Gastrocnemius medialis (tissue), 4 donors: Measurements from ENCODE around the gene ERFL.

ENCODE experiments used
- POLR2A ChIP-seq, 2 donors: fragments of 450-650 bp; IDR thresholded peaks; one replicate each; pipeline ENCODE4 v1.6.1; 2017; ENCODE audit warnings: antibody characterized with exemption in 2 of 2, mild to moderate bottlenecking in 2 of 2, moderate library complexity in 2 of 2
- TF ChIP-seq, protein P1 (sequence below), 5 experiments: fragments of 450-650 bp in 3 of 5; fragments of 200-600 bp in 2 of 5; sonication (generic) in 2 of 5; IDR thresholded peaks in 4 of 5; conservative IDR thresholded peaks in 1 of 5; 1 replicate in 4 of 5; 2 replicates in 1 of 5; pipeline ENCODE4 v1.5.1; 2016 to 2019; ENCODE audit warnings: antibody characterized with exemption in 5 of 5, mild to moderate bottlenecking in 3 of 5, moderate library complexity in 3 of 5

DNA sequence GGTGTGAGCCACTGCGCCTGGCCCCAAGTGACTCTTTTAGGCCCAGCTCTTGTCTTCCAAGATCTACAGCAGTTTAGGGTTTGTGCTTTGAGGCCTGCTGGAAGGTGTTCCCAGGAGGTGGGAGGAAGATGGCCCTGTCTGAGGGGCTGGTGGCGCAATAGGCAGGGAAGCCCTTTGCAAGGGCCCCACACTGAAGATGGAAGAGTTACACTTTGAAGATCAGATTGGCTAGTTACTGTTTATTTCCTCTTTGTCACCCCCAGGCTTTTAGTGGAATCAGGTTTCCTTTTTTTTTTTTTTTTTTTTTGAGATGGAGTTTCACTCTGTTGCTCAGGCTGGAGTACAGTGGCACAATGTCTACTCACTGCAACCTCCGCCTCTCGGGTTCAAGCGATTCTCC, 32.7 kb upstream of the ERFL start:
- TF ChIP-seq, protein P1, sequence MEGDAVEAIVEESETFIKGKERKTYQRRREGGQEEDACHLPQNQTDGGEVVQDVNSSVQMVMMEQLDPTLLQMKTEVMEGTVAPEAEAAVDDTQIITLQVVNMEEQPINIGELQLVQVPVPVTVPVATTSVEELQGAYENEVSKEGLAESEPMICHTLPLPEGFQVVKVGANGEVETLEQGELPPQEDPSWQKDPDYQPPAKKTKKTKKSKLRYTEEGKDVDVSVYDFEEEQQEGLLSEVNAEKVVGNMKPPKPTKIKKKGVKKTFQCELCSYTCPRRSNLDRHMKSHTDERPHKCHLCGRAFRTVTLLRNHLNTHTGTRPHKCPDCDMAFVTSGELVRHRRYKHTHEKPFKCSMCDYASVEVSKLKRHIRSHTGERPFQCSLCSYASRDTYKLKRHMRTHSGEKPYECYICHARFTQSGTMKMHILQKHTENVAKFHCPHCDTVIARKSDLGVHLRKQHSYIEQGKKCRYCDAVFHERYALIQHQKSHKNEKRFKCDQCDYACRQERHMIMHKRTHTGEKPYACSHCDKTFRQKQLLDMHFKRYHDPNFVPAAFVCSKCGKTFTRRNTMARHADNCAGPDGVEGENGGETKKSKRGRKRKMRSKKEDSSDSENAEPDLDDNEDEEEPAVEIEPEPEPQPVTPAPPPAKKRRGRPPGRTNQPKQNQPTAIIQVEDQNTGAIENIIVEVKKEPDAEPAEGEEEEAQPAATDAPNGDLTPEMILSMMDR (IDR thresholded peaks at IDR 0.05 in 4 of 5, conservative IDR thresholded peaks at IDR 0.05 in 1 of 5) = no peak
- TF ChIP-seq POLR2A (IDR thresholded peaks at IDR 0.05) = no peak
